ENCODE results near the gene MTUS2. TPM values are rescaled to one million over a fixed set of nuclear protein-coding genes. Genes with fewer than 3 reads are reported as not detected.
A peak's percentile ranks its signal among the peaks of the same experiment; 100 is the strongest.

Gene MTUS2
- total RNA-seq (2014; rRNA removed; shearing (Covaris generic)): 0.05 TPM in 2 replicates

DNA sequence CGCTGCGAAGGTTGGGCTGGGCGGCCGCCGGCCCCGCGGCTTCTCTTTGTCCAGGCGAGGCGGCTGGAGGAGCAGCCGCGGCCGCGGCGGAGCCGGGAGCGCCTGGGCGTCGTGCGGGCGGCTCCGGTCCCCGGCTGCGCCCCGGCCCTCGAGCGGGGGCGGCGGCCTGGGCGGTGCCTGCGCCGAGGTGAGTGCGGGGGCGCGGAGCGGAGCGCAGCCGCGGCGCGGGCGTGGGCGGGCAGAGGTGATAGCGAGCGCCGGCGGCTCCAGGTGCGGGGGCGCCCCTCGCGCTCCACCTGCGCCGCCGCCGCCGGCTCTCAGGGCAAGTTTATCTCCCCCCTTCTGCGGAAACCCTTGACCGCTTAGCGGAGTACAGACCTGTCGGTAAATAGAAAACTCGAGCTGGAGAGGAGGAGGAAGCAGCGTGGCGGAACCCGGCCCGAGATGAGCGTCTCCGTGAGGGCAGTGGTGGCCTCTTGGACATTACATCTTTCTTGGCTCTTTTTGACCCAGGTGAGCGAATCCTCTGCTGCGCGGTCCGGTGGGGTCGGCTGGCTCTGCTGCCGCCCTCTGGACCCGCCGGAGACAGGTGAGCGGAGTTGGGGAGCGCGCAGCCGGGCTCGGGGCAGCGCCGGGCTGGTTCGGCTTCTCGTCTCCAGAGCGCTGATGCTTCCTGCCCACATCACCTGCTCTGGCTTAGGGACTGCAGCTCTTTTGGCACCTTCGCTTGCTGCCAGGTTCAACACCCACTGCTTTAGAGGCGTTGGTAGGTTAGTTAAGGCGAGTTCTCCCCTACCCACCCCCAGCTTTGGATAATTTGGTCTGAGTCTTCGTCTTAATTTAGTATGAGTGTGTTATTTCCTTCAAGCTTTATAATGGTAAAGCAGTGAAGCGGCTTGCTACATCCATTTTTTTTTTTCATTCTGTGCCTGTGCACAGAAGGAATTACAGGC lies at the start of gene MTUS2:
Gene MTUS2, plus strand, starts transcription at position 241 of the 953 bp plus-strand sequence.
- peak; percentile 34 for DNase-seq (ENCODE audit: low spot score)

- no peak for DNase-seq (ENCODE audit: low spot score)
Observed at GRCh38 chr13:28778308-28779215, 41.6 kb upstream of the MTUS2 start.

DNA sequence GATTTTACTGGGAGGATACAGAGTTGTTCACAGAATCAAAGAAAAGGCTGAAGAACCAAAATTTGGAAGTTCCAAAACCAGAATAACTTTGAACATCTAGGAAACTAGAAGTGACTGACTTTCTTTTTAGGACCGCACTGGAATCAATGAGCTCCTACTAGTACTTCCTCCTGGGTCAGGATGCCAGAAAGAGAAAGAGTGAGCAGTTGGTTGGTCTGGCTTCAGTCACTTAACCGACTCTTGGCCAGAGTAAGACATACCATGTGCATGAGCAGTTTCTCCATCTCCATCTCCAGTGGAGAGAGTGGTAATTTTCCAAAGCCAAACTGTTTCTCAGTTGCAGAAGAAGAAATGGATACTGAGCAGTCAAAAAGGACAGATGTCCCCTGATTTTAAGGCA lies 27.1 kb upstream of the MTUS2 start:
- peak; percentile 26 for DNase-seq (ENCODE audit: low spot score)

GRCh38 chr13:28794396-28794795 lies 25.7 kb upstream of the MTUS2 start:
- DNase-seq (ENCODE audit: low spot score): no peak

DNA sequence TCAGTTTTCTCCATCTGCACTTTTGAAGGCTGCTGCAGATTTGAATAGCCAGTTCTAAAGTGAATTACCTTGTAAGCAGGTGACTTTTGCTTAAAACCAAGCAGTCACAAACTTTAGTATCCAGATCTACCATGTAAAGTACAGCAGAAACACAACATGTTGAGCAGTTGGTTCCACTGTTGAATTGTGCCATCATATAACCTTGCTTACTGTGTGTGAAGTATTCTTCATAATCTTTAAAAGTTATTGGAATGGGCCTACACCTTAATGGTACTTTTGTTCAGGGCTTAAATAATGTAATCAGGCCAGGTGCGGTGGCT lies 23.2 kb upstream of the MTUS2 start:
- DNase-seq (ENCODE audit: low spot score): no peak

DNA sequence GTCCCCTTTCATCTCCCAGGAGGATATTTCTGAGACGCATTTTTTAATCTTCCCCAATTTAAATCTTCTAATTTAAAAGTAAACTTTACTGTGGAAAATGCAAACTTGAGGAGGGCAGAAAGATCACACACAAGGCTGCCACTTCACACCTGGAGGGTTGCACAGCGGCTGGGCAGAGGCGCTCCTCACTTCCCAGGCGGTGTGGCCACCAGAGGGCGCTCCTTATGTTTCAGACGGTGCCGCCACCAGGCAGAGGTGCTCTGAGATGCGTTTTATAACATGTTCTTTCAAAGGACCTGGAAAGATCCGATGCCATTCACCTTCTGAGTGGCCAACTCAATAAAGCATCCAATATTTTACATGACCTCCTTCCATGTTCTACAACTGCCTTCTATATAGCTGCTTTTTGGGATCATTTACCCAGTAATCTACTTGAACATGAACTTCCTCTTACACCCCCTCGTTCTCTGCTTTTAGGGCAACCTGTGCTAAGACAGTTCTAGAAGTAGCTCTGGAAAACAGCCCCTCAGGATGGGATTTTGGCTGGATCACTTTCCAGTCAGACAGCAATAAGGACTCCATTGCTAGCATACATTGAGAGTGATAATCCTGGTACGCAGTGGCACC lies 14.8 kb upstream of the MTUS2 start:
- peak; percentile 80 for DNase-seq (ENCODE audit: low spot score)

DNA sequence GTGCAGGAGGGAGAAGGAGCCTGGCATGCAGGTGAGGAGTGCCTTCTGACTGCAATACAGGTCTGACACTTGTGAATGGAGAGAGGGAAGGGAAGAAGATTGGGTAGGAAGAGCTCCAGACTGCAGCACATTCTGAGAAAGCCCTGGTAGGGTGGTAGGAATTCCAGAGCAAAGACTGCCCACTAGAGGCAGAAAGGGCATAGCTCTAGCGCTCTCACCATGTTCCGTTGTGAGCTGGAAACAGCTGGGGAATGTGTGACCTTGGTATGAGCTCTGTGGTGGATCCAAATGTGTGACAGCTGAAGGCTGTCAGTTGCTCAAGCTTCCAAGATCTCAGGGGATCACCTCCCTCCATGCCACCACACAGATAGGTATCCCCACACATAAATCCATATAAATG lies 2.9 kb upstream of the MTUS2 start:
- DNase-seq (ENCODE audit: low spot score): no peak

- DNase-seq (ENCODE audit: low spot score): peak; percentile 42
Observed at GRCh38 chr13:28819046-28819730, 951 bp upstream of the MTUS2 start.

DNA sequence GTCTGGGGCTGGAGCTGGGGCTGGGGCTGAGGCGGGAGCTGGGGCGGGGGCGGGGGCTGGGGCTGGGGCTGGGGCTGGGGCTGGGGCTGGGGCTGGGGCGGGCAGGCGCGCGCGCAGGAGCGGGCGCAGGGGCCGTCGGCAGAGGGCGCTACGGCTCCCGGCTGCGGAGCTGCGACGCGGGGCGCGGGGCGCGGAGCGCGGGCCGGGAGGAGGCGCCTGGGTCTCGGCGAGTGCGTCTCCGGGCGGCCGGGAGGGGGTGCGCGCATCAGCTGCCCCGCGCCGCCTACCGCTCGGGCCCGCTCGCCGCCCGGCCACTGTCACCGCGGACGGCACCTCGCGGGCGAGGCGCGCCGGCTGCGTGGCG lies 422 bp upstream of the MTUS2 start:
- DNase-seq (ENCODE audit: low spot score): peak; percentile 73

DNA sequence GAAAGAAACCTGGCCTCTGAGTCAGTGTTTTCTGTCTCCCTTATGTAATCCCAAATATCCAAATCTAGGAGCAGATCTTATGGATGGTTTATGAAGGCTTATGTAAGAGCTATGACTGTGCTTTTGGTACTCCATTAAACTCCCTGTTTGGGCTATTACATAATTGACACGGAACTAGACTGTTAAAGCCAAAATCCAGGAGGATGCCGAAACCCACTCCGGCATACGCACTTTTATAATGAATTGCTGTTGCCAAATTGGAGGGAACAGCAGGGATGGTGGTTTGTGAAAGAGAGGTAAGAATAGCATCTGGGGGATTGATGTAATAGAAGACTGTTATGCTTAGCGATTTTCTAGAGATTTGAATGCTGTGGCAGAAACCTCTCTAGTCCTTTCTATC lies 2.0 kb downstream of the MTUS2 start:
- DNase-seq (ENCODE audit: low spot score): no peak

DNA sequence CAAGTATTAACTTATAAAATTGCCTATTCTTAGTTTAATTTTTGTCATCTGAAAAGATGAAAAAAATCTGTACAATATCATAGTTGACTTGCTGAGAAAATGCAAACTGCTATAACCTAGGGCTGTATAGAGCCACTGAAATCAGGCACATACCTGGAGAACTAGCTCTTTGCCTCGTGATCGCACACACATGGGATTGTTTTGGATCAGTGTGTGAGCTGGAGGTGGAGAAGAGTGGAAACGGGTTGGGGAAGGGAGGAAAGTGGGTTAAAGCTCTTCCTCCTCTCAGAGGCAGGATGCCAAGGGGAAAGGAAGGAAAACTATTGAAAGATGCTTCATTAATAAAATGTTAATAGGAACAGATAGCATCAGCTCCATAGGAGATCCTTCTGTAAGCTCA lies 2.7 kb downstream of the MTUS2 start:
- DNase-seq (ENCODE audit: low spot score): no peak

DNA sequence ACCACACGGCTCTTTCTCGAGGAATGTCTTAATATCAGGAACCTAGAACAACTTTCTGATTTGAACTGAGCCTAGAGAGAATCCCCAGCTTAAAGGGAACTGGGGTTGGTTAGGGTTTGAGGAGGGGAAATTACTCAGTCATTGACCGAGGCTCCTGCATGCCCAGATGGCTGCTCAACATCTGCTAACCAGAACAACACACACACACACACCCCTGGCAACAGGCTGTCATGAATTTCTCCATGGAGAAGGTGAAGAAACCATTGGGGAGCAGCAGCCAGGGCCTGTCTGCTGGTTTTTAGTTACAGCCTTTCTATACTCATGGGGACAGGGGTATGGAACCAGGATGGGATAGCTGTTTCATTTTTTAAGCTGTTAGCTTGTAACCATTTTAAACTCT lies 5.2 kb downstream of the MTUS2 start:
- DNase-seq (ENCODE audit: low spot score): no peak

GRCh38 chr13:28826368-28826767 lies 6.2 kb downstream of the MTUS2 start:
- no peak for DNase-seq (ENCODE audit: low spot score)

DNA sequence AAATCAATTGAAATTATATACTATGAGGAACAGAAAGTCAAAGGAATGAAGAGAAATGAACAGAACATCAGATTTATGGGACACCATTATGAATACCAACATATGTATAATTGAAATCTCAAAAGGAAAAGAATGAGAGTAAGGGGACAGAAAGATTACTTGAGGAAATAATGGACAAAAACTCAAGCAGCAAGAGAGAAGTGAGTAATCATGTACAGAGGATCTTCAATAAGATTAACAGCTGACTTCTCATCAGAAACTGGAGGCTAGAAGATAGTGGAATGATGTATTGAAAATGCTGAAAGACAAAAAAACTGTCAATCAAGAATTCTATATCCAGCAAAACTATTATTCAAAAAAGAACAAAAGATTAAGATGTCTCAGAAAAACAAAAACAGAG lies 10.4 kb downstream of the MTUS2 start:
- DNase-seq (ENCODE audit: low spot score): no peak

- DNase-seq (ENCODE audit: low spot score): no peak
Observed at GRCh38 chr13:28831117-28831516, 11.0 kb downstream of the MTUS2 start.

DNA sequence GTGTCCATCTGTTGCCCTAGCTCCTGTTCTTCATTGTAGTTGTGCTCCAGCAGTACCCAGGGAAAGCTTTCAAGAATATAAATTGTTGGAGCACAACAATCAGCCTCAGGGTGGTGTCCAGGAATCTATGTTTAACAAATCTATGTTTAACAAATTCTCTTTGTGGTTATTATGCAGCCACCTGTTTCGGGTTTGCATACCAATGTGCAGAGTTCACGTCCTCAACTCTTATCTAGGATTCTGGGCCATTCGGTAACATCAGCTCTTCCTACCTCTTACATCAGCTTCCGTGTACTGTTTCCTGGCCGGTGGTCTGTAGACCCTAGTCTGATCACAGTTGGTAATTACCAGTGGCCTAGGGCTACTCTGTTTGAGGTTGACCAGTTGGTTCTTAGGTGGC lies 17.0 kb downstream of the MTUS2 start:
- DNase-seq (ENCODE audit: low spot score): no peak

- no peak for DNase-seq (ENCODE audit: low spot score)
Observed at GRCh38 chr13:28843639-28844038, 23.5 kb downstream of the MTUS2 start.

- no peak for DNase-seq (ENCODE audit: low spot score)
Observed at GRCh38 chr13:28849441-28849840, 29.3 kb downstream of the MTUS2 start.

DNA sequence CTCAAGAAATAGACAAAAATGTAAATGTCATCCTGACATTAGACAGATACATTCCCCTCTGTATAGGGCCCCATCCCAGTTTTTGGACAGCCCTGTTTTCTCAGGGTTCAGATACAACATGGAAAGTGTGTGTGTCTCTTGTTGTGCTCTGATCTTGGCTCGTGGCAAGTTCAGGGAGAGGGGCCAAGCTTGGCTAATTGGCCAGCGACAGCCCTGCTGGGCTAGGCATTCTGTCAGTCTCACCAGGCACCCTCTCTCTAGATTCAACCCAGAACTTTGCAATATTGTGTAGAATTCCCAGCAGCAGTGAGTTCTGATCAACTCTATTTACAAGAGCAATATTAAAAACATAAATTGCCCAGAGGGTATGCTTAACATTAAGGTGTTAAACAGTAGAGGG lies 30.1 kb downstream of the MTUS2 start:
- no peak for DNase-seq (ENCODE audit: low spot score)

DNA sequence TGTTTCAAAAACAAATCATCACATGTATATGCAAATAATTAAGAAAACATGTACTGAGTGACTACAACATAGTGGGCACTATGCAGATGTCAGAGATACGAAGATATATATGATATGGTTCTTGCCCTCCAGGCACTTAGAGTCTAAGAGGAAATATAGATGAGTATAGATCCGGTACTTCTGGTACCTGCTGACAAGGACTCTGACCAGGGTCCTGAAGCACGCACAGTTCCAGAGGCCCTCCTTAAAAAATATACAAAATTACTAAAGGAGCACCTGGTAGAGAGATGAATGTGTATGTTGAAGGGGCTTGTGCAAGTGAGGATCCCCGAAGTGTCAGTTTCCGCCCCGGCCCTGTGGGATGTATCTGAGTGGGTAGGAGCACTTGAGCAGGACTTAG lies 31.3 kb downstream of the MTUS2 start:
- no peak for DNase-seq (ENCODE audit: low spot score)

DNA sequence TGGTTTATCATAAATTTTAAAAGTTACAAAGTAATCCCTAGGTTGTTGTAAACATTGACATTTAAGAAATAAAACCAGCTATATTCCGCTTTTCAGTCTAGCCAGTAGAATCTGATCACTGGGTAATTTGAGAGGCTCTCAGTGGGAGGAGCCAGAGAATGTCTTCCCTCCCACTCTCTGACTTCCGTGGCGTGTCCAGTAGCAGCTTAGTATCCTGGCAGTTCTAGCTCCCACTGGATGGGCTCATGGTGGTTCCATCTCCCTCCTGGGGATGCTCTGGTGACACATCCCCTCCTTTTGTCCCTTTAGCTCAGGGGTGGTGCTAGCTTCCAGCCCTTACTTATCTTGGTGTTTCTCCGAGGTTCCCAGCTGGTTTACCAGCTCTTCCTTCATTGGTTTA lies 34.5 kb downstream of the MTUS2 start:
- no peak for DNase-seq (ENCODE audit: low spot score)

DNA sequence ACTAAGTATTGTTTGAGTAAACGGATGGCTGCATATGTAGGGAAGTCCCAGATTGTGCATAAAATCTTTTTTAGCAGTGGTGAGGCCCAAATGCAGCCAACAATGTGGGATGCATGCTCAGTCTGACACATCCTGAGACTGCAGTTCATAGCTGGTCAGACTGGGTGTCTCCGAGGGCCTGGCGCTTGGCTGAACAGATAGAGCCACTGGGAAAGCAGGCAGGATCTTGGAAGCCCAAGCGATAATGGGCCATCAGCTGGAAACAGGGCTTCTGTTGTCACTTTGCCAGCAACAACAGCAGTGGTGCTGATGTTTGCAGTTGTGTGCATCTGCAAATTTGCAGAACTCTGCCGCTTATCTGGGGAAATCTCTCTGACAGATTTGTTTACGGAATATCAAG lies 36.1 kb downstream of the MTUS2 start:
- no peak for DNase-seq (ENCODE audit: low spot score)

Measured in HT-29 (cell line).